Colonic mucosa (tissue), 4 donors: ENCODE results near the gene KCNJ6. TPM values are rescaled to one million over a fixed set of nuclear protein-coding genes. Genes with fewer than 3 reads are reported as not detected.

Experiments used
- DNase-seq: peaks from one replicate; pipeline ENCODE4 v3.0.0-alpha.2; 2020
- H3K27ac ChIP-seq: fragments of 200-600 bp; one replicate; pipeline ENCODE4 v1.8.0; 2021
- H3K27me3 ChIP-seq: fragments of 200-600 bp; one replicate; pipeline ENCODE4 v1.8.0; 2021
- H3K36me3 ChIP-seq: fragments of 200-600 bp; one replicate; pipeline ENCODE4 v1.8.0; 2021
- H3K4me1 ChIP-seq: fragments of 200-600 bp; one replicate; pipeline ENCODE4 v1.8.0; 2021; ENCODE audit warnings: mild to moderate bottlenecking
- H3K4me3 ChIP-seq: fragments of 200-600 bp; one replicate; pipeline ENCODE4 v1.8.0; 2021
- H3K9ac ChIP-seq, 2 donors: one replicate each; pipeline ENCODE4 v1.7.0; 2013; ENCODE audit warnings: control low read depth in 2 of 2, low read depth in 2 of 2, low read length in 2 of 2
- H3K9me3 ChIP-seq: fragments of 200-600 bp; one replicate; pipeline ENCODE4 v1.8.0; 2021
- CTCF ChIP-seq: fragments of 200-600 bp; IDR thresholded peaks from one replicate; pipeline ENCODE4 v1.8.0; 2022; ENCODE audit warnings: antibody characterized with exemption, mild to moderate bottlenecking
- intact Hi-C: fragments of 100-400 bp; cut with DNase I; formaldehyde crosslinking; loops from one replicate; pipeline ENCODE4 v1.14.1; 2022
- total RNA-seq, 2 donors: library from RNA; stranded (reverse); fragmentation: NEBNext Ultra II Directional in 1 of 2; extraction: Animal tissue kit (Norgen Biotek cat#: 25700) in 1 of 2; gene quantifications; one replicate each; pipeline ENCODE4 v1.2.1, GENCODE V29; 2021
- donor health status: healthy.
- donor health status: DM: no; HTN: no; CAD: no.
- donor health status: DM: no; HTN: no; CAD: no.

Gene KCNJ6
- total RNA-seq, 2 donors from 2014 or later: 0.05 to 0.21 TPM

GRCh38 chr21:37564341-37564923 is 351.8 kb downstream of the KCNJ6 start:
- Histone ChIP-seq H3K4me3 (peak overlapping the region; percentile 68), H3K27me3 (no peaks in the 10 kb centered on the region), H3K9me3 (no peaks in the 10 kb centered on the region), H3K27ac (peak overlapping the region; percentile 69), H3K9ac (peak overlapping the region; percentile 74 to 91), H3K4me1 (no peaks in the 10 kb centered on the region), H3K36me3 (no peaks in the 10 kb centered on the region)
- TF ChIP-seq CTCF: no peak
- DNase-seq: peak; percentile 76
- intact Hi-C loops: loop anchor here (10.0 kb wide), 1 partner anchor 300 kb away; the partner anchor contains the start of gene VPS26C

- H3K9me3 ChIP-seq: no peaks in the 10 kb centered on the region
- TF ChIP-seq CTCF: no peak
- peak overlapping the region; percentile 74 to 91 for H3K9ac ChIP-seq
- peak; percentile 95 for DNase-seq
- no peaks in the 10 kb centered on the region for H3K4me1 ChIP-seq
- intact Hi-C loops: loop anchor here (10.0 kb wide), 1 partner anchor 299 kb away; the partner anchor contains the start of gene VPS26C
- peak overlapping the region; percentile 68 for H3K4me3 ChIP-seq
- H3K36me3 ChIP-seq: no peaks in the 10 kb centered on the region
- H3K27ac ChIP-seq: peak overlapping the region; percentile 69
- no peaks in the 10 kb centered on the region for H3K27me3 ChIP-seq
These were observed 352.5 kb downstream of the KCNJ6 start for GRCh38 chr21:37563641-37564340.

GRCh38 chr21:37562920-37563640 is 353.2 kb downstream of the KCNJ6 start:
- no peak for TF ChIP-seq CTCF
- no peaks in the 10 kb centered on the region for H3K9me3 ChIP-seq
- no peaks in the 10 kb centered on the region for H3K27me3 ChIP-seq
- intact Hi-C loops: loop anchor here (10.0 kb wide), 1 partner anchor 298 kb away; the partner anchor contains the start of gene VPS26C
- H3K4me3 ChIP-seq: peak overlapping the region; percentile 68
- H3K4me1 ChIP-seq: no peaks in the 10 kb centered on the region
- peak overlapping the region; percentile 69 for H3K27ac ChIP-seq
- no peaks in the 10 kb centered on the region for H3K36me3 ChIP-seq
- peak; percentile 50 for DNase-seq
- peak overlapping the region; percentile 74 to 91 for H3K9ac ChIP-seq

DNA sequence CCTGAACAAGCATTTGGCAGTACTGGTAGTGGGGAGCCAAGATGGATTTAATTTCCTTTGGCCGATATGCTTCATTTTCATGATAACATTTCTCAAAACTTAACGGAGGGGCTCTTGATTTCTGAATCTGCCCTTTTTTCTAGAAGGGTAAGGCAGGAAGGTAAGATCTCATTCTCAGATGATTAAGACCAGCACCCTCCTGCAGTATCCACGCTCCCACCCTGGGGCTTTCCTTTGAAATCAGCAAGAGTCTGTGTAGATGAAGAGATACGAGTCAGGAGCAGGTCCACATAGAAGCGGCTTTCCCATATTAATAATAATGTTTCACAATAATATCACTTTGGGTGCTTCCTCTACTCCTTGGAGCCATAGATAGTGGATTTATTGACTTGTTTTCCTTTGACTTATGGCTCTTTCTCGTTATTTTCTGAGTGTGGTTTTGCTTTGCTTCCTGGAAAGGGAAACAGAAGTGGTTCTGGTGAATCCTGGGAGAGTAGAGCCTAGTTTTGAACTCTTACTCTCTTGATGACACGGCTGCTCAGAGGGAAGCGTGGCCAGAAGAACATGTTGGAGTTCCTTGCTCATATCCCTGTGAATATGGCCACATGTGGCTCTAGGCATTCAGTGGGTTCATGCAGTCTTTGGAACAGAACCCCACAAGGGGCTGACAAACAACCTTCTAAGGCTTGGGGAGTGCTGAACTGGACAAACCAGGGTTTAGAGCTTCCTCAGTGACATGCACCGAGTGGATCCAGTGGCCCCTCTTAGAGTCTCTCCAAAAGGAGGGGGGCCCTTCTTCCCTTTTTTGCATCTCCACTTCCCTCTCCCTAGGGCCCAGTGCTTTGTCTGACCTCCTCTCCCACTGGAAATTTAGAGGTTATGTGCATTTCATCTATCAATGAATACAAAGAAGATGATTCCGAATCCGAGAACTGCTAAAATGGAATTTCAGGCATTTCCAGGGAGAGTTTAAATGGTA is 354.0 kb downstream of the KCNJ6 start:
- TF ChIP-seq CTCF: no peak
- Histone ChIP-seq H3K36me3 (no peaks in the 10 kb centered on the region), H3K27ac (no peak overlapping the region), H3K9ac (no peak overlapping the region), H3K4me1 (no peaks in the 10 kb centered on the region), H3K4me3 (no peak overlapping the region), H3K9me3 (no peaks in the 10 kb centered on the region), H3K27me3 (no peaks in the 10 kb centered on the region)
- DNase-seq: no peak
- intact Hi-C loops: loop anchor here (10.0 kb wide), 1 partner anchor 297 kb away; the partner anchor contains the start of gene VPS26C
